Mucosa of gallbladder (tissue), 1 donor: ENCODE measurements around the gene PDSS2. TPM values are rescaled to one million over a fixed set of nuclear protein-coding genes. Genes with fewer than 3 reads are reported as not detected.
"Not testable (repeated sequence)": the region's sequence is repeated elsewhere in the genome, so short reads cannot be mapped to it uniquely, and the experiment has no call there.

ENCODE experiments used
- DNase-seq: peaks from one replicate; pipeline ENCODE4 v3.0.0-alpha.2; 2020; ENCODE audit warnings: low spot score
- total RNA-seq: library from RNA; stranded (reverse); gene quantifications from one replicate; pipeline ENCODE4 v1.2.1, GENCODE V29; 2021
- donor health status: DM: no; HTN: no; CAD: no.

The PDSS2 gene
- total RNA-seq, 1 donor from 2014 or later: 17.7 TPM

- DNase-seq: no peak
Measured at GRCh38 chr6:107418118-107418517, 41.2 kb downstream of the PDSS2 start.

- DNase-seq: no peak
Measured at GRCh38 chr6:107416145-107416544, 43.2 kb downstream of the PDSS2 start.

GRCh38 chr6:107413966-107414645 lies 45.3 kb downstream of the PDSS2 start:
- DNase-seq: no peak

- DNase-seq: no peak
Measured at GRCh38 chr6:107411161-107411560, 48.2 kb downstream of the PDSS2 start.

- DNase-seq: no peak
Measured at GRCh38 chr6:107409942-107410341, 49.4 kb downstream of the PDSS2 start.

GRCh38 chr6:107408714-107409113 lies 50.6 kb downstream of the PDSS2 start:
- DNase-seq: no peak

GRCh38 chr6:107405002-107405401 lies 54.4 kb downstream of the PDSS2 start:
- DNase-seq: no peak

- no peak for DNase-seq
Measured at GRCh38 chr6:107402533-107402932, 56.8 kb downstream of the PDSS2 start.

- DNase-seq: no peak
Measured at GRCh38 chr6:107401573-107401972, 57.8 kb downstream of the PDSS2 start.

- no peak for DNase-seq
Measured at GRCh38 chr6:107400616-107401147, 58.7 kb downstream of the PDSS2 start.

- DNase-seq: no peak
Measured at GRCh38 chr6:107399935-107400334, 59.4 kb downstream of the PDSS2 start.

- no peak for DNase-seq
Measured at GRCh38 chr6:107398001-107398400, 61.4 kb downstream of the PDSS2 start.

- no peak for DNase-seq
Measured at GRCh38 chr6:107396211-107396610, 63.2 kb downstream of the PDSS2 start.

GRCh38 chr6:107392069-107392468 lies 67.3 kb downstream of the PDSS2 start:
- DNase-seq: no peak

- no peak for DNase-seq
Measured at GRCh38 chr6:107390685-107391435, 68.5 kb downstream of the PDSS2 start.

GRCh38 chr6:107390056-107390455 lies 69.3 kb downstream of the PDSS2 start:
- DNase-seq: no peak

- no peak for DNase-seq
Measured at GRCh38 chr6:107386904-107387303, 72.5 kb downstream of the PDSS2 start.

- no peak for DNase-seq
Measured at GRCh38 chr6:107386340-107386739, 73.0 kb downstream of the PDSS2 start.

GRCh38 chr6:107383705-107384104 lies 75.7 kb downstream of the PDSS2 start:
- no peak for DNase-seq

- no peak for DNase-seq
Measured at GRCh38 chr6:107374264-107374663, 85.1 kb downstream of the PDSS2 start.

- DNase-seq: no peak
Measured at GRCh38 chr6:107369493-107369892, 89.9 kb downstream of the PDSS2 start.

- no peak for DNase-seq
Measured at GRCh38 chr6:107368471-107368870, 90.9 kb downstream of the PDSS2 start.

GRCh38 chr6:107364173-107364572 lies 95.2 kb downstream of the PDSS2 start:
- not testable (repeated sequence) for DNase-seq
